SK-N-SH treated with all-trans-retinoic acid at 6 μM for 48 hours (cell line): ENCODE results near the gene TMEM132D.

Source experiments
- PATZ1 ChIP-seq: fragments of 250-450 bp; sonication (Bioruptor Pico); IDR thresholded peaks from 2 replicates; pipeline ENCODE4 v1.8.0; 2020; ENCODE audit warnings: mild to moderate bottlenecking, moderate library complexity, borderline replicate concordance
- RARB ChIP-seq: fragments of 250-450 bp; sonication (Bioruptor Pico); IDR thresholded peaks from 2 replicates; pipeline ENCODE4 v1.8.0; 2021; ENCODE audit warnings: mild to moderate bottlenecking, moderate library complexity
- ZFP30 ChIP-seq: fragments of 450-650 bp; formaldehyde crosslinking; IDR thresholded peaks from 2 replicates; pipeline ENCODE4 v1.5.0; 2022; ENCODE audit warnings: mild to moderate bottlenecking, moderate library complexity
- ZNF8 ChIP-seq: fragments of 450-650 bp; formaldehyde crosslinking; IDR thresholded peaks from 2 replicates; pipeline ENCODE4 v1.5.0; 2020; ENCODE audit warnings: mild to moderate bottlenecking, moderate library complexity

- no peak for TF ChIP-seq RARB (CRISPR knock-in tag)
- TF ChIP-seq ZNF8 (CRISPR knock-in tag) = no peak
- TF ChIP-seq PATZ1 (CRISPR knock-in tag) = no peak
- no peak for TF ChIP-seq ZFP30
These were observed 7.7 kb upstream of the TMEM132D start for GRCh38 chr12:129911428-129912049.
